HT-29 (cell line): ENCODE results near the gene GRIN2B. TPM values are rescaled to one million over a fixed set of nuclear protein-coding genes. Genes with fewer than 3 reads are reported as not detected.

Source experiments
- DNase-seq: peaks from one replicate; pipeline ENCODE4 v3.0.0-alpha.2; 2015; ENCODE audit warnings: low spot score
- total RNA-seq: library from RNA; depleted of rRNA; stranded (reverse); fragments of >200 nt; shearing (Covaris generic); gene quantifications from 2 replicates; pipeline ENCODE4 v1.2.3, GENCODE V29; 2014; rRNA removed

GRIN2B gene
- 0.08 and 0.29 TPM in 2 replicates for total RNA-seq

GRCh38 chr12:13981296-13981962 lies at the start of gene GRIN2B:
GRIN2B (minus strand) TSS chr12:13981602; CDS start chr12:13866208, 115,394 bp downstream.
- no peak for DNase-seq

DNA sequence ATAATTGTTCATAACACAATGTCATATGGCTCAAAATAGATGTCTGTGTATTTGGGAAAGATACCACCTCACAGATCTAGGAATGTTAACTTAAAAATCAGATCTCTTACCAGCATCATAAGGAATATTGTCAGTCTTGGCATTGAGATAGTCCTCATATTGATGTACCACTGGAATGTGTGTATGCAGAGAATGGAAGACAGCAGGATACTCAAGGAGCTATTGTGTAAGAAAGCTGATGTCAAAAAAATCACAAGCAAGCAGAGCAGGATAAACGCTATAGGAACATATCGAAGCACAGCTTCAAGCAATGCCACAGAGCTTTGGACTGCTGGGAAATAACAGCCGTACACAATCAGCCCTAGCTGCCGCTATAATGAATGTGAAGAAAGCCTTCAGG lies 45.1 kb upstream of the GRIN2B start:
- no peak for DNase-seq

DNA sequence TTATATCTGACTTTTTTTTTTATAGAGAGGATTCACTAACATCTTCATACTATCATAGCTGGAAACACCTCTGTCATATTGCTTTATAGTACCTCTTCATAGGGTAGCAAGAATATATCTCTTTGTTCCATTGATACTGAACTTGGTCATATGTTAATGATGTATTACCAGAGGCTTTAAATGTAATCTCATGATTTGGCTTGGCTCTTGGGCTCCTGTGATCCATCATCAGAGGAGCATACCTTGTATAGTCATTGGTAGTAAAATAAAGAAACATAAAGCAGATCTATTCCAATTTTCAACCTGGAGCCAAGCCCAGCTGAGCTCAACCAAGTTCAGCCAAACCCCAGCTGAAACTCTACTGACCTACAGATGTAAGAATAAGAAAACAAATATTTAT lies 43.2 kb upstream of the GRIN2B start:
- DNase-seq, result no peak

- no peak for DNase-seq
Observed at GRCh38 chr12:14018080-14018479, 36.7 kb upstream of the GRIN2B start.

DNA sequence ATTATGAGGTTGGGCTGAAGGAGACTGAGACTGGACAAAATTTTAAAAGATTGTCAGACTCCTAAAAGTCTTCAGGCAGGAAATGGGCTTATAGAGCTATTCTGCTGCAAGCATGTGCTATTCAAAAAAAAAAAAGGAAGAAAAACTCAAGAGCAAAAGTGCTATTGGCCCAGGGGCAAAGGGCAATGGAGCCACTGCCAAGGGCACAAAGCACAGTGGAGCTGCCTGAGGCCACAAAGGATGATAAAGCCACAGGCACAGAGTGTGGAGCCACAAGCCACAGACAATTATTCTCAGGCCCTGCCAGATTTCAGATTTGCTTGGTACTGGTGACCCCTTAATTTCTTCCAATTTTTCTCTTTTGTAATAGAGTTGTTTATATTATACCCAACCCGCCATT lies 29.6 kb upstream of the GRIN2B start:
- DNase-seq, result no peak

DNA sequence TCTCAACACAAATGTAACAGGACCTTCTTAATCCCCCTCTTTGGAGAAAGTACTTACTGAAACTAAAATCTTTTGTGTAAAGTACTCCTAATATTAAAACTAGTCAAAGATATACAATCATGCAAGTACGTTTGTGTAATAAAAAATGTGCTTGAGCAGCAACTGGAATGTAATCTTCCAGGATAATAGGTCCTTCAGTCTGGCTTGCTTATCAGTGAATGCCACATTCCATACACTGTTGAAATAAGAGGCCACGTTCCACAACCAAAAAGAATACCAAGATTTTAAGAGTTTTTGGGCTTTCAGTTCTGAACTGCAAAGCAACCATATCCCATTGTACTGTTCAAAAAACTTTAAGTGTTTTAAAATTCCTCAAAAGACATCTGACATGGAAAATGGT lies 26.2 kb upstream of the GRIN2B start:
- no peak for DNase-seq

DNA sequence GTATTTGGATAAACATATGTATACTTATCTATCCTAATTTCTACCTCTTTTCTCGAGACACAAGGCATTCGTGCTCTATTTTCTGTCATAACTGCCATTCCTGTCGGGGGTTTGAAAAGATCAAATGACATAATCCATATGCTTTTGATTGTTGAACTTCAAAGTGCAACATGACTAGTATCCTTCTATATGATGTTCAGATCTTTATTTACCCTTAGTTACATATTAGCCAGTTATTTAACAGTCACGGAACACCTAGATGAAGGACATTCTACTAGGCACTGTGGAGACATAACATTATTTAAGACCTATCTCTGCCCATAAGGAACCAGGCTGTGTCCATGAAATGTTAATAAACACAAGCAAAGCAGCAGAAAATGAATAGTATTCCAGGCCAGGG lies 11.2 kb upstream of the GRIN2B start:
- peak; percentile 10 for DNase-seq

DNA sequence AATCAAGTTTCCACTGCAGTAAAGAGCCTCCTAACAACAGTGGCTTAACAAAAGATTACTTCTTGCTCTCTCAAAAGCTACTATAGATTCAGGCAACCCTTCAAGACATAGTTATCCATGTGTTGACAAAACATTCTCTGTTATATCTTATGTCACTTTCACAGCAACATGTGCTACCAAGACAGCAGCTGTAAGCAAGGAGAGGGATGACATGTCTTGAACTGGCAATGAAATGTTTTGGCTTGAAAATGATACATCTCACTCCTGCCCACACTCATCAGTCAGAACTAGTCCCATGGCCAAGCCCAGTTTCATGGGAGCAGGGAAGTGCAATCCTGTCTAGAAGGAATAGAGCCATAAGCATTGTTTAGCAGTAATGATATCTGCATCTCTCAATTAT lies 10.7 kb upstream of the GRIN2B start:
- DNase-seq, result no peak

DNA sequence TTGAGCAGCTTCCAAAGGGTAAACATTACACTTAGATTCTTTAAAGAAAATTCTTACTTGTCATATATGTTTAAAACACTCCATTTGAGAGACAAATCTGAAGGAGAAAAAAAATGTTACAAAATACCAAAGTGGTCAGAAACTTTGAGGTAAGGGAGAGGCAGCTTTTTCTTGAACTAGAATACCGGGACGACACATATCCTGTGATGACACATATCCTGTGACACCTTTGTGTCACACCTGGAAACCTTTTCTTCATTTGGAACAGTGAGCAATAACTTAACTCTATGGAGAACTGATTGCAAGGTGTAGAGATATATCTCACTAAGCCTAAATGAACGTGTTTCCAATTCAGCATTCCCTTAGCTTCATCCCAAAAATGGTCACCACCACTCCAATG lies 4.6 kb upstream of the GRIN2B start:
- no peak for DNase-seq

DNA sequence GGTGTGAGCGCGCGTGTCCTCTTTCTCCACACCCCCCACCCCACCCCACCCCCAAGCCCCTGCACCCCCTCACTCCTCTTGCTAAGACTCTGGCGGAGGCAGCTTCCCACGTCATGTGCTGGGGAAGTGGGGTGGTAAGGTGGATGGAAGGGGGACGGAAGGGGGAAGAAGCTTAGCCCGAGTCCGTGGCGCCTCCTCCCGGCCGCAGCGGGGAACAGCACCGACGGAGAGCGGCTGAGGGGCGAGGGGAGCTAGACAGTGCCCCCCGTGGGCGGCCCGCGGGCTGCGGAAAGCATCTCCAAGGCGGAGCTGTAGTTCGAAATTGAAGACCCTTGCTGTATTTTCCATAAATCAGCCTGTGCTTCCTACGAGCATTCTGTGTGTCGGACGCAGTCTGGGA lies 588 bp upstream of the GRIN2B start:
- no peak for DNase-seq

DNA sequence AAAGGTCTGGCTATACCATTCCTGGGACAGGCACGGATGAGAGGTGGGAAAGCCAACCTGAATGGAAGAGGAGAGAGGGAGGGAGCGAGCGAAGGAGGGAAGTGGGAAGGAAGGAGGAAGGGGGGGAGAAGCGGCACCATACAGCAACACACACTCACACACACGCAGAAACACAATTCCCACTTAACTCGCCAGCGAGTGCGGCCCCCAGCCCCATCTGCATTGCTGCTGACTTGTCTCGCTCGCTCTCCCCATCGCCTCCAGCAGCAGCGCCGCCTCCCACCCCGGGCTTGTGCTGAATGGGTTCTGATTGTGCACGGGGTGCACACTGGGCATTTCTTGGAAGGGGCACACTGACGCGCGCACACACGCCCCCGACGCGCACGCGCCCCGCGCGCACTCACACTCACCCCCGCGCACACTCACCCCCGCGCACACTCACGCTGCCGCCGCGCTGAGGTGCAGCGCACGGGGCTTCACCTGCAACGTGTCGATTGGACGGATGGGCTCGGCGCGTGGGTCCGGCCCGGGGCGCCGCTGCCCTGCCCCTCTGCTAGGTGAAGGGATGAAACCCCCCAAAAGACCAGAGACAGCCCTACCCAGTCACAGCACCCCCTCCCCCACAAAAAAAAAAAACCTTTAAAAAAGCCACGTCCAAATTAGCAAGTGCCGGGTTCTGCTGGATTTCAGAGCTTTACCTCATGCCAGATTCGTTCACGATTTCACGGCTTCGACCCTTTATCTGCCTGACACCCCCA lies 685 bp downstream of the GRIN2B start:
- DNase-seq, result no peak

DNA sequence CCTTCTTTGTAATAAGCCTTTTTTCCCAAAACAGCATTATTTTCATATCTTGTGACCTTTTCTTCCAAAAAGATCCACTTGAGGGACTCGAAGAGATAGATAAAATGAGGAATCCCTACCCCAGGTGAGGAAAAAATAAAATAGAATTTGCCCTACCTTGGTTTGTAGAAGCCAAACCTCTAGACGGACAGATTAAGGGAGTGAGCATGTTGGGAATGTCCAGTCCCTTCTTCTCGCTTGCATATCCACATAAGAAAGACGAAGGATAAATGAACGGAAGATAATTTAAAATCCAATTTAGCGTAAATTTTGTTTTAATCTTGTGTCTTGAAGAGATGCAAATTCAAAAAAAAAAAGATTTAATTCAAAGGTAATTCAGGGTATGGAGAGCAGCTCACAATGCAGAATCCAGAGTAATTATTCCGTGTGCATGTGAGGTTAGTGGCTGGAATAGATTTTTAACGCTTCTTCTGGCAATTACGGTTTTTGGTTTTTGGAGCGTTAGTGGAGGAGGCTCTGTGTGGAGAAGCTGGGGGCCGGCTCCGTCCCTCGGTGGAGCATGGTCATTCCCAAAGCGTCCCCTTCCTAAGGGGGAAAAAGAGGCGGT lies 1.5 kb downstream of the GRIN2B start:
- DNase-seq, result no peak

- no peak for DNase-seq
Observed at GRCh38 chr12:13978876-13979275, 2.5 kb downstream of the GRIN2B start.

GRCh38 chr12:13976880-13977279 lies 4.5 kb downstream of the GRIN2B start:
- DNase-seq, result no peak

GRCh38 chr12:13976028-13976584 lies 5.3 kb downstream of the GRIN2B start:
- DNase-seq, result no peak

GRCh38 chr12:13973996-13974395 lies 7.4 kb downstream of the GRIN2B start:
- no peak for DNase-seq

DNA sequence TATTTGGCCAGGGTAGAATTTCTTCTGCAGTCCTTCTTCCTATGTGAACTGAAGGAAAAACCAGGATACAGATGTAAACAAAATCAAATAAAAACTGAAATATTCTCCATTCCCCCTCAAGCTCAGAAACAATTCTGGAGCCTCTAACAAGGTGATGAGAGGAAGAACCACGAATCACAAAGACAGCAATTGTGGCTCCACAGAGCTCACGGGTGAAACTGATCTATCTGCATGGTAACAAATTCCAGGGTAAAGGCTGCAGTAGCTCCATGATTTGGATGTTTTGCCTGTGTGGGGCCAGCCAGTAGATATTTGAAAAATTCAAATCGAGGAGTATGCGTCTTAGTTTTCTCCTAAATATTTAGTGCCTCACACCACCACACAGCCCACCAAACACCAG lies 10.6 kb downstream of the GRIN2B start:
- DNase-seq, result no peak

DNA sequence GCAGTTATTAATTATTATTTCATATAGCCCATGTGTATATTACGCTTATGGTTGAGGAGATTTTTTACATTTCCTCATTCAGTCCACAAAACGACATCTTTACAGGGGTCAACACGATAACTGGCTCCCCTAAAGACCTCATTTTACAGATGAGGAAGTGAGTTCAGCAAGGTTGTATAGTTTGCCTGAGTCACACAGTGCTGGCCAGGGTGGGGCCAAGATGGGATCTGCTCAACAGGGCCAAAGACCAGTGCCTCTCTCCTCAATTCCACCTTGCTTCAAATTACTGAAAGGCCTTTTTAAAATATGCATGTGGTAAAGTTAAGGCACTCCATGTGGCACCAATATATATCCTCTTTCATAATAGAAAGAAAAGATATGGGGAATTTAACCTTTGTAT lies 13.1 kb downstream of the GRIN2B start:
- no peak for DNase-seq

DNA sequence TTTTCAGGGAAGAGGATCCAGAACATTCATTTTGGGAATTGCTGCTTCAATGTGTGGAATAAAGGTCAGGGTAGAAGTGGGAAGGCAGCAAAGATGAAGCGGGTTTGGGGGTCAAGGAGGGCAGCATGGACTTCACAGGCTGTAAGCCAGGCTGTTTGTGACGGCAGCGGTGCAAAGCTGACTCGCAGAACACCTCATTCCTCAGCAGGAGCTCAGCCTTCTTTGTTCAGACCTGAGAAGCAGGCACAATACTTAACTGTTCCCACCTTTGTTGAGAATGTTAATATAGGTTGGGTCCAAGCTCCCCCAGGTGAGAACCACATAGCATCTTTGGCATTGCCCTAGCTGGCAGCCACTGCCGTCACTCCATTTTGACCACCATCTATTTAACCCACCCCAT lies 16.7 kb downstream of the GRIN2B start:
- no peak for DNase-seq

DNA sequence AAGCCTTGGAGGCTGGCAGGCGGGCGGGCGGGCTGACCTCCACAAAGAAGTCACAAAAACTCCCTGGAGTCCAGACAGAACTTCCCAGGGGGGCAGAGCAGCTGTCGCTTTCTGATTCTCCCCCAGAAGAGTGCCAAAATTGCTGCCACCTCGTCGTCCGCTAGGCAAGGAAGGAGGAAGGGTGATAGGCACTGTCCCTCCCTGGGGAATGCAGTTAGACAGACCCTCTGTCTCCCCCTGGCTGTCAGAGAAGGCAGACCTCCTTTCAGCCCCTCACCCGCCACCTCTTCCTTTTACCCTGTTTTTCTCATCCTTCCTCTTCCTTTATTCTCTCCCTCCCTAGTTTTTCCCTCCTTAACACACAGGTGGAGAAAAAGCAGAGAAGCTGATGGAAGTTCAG lies 18.7 kb downstream of the GRIN2B start:
- no peak for DNase-seq

DNA sequence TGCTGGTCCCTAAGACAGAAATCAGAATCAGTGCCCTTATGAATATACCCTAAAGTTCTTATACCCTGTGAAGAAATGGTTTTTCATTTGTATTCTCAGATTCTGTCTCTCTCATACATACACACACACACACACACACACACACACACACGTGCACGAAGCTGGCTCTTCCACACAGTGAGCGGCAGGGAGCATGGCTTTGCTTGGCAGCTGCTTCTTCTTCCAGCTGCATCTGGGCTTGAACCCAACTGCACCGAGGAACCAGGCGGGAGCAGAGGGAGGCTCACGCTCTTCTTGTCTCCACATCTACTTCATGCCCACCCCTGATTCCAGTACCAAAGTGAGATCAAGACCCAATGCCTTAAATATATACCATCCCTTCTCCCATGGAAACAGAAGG lies 19.4 kb downstream of the GRIN2B start:
- DNase-seq, result no peak

DNA sequence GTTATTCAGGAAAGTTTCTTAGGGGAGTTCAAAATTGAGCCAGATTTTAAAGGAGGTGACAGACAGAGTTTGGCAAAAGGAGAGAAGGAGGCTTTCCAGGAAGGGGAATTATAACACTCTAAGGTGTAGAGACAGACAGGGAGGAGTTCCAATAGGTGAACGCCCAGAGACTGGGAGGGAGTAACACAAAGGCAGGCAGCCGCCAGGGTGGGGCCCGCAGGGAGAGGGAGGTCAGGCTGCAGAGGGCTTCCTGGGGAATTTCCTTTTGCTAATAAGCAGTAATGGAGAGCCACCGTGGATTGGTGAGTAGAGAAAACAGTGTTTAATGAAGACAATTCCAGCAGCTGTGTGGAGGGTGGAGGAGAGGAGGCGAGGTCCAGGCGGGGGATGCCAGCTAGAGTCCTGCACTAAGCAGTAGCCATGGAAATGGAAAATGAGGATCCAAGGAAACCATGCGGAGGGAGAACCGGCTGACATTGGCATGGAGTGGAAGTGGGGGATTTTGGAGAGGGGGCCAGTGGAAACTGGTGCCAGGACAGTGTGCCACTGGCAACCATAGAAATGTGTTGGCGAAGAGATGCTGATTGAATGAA lies 22.2 kb downstream of the GRIN2B start:
- no peak for DNase-seq
